SH-SY5Y (cell line): ENCODE data around the gene OR52E6.

Source experiments
- GATA2 ChIP-seq: IDR thresholded peaks from 2 replicates; pipeline ENCODE4 v1.6.1; 2011; ENCODE audit warnings: mild to moderate bottlenecking, low read depth, low read length
- GATA3 ChIP-seq: IDR thresholded peaks from 2 replicates; pipeline ENCODE4 v1.6.1; 2011; ENCODE audit warnings: low read depth, mild to moderate bottlenecking, low read length, moderate library complexity

The OR52E6 gene

DNA sequence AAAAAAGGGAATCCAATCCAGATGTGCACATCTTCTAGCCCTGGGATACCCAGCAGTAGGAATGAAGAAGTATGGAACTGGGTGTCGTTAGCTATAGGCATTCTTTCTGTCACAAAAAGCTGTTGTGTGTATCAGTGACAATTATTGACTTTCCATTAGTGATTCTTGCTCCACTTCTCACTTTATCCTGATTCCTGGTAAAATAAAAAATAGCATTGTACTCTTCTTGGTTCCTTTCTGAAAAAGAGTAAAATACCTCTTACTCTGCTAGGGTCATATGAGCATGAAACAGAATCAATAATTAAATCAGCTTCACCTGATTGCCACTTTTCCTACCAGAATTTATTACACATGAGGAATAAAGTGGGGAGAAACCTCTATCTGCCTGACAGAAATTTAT is at the start of gene OR52E6:
OR52E6 (minus strand) TSS at position 101 of the 400 bp plus-strand sequence; CDS start at position 101, 0 bp downstream.
- TF ChIP-seq GATA3 (no peak), GATA2 (no peak)

DNA sequence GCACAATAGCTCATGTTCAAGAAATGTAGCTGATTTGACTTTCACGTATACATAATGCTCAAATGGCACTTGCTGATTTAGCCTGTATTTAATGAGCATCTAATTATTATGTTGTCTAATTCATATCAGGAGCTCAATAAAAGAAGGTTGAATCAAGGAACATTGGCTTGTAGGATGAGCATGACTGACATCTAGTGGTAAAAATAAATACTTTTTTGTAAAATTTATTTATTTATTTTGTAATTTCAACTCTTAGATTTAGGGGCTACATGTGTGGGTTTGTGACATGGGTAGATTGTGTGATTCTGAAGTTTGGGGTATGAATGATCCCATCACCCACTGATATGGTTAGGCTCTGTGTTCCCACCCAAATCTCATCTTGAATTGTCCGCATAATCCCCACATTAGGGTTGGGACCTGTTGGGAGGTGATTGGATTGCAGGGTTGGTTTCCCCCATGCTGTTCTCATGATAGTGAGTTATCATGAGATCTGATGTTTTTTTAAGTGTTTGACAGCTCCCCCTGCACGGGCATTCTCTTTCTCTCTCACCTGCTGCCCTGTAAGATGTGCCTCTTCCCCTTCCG is 49.6 kb upstream of the OR52E6 start:
- TF ChIP-seq GATA3 (no peak), GATA2 (no peak)

DNA sequence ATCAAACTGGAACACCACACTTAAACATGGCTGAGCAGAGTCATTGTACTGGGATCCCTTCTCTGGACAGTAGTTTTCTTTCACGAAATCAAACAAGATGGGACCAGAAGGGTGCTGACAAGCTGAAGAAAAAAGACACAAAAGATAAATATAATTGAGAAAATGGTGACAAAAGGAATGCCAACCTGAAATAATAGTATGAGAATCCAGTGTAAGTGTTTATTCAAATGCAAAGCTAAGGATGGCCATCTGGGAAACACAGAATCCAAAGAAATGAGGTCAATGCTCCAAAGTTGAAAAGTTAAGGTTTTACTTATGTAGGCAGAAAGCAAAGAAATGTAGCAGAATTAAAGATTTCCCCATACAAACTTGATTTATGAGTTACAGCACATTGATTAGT is 46.0 kb upstream of the OR52E6 start:
- no peak for TF ChIP-seq GATA2
- no peak for TF ChIP-seq GATA3

DNA sequence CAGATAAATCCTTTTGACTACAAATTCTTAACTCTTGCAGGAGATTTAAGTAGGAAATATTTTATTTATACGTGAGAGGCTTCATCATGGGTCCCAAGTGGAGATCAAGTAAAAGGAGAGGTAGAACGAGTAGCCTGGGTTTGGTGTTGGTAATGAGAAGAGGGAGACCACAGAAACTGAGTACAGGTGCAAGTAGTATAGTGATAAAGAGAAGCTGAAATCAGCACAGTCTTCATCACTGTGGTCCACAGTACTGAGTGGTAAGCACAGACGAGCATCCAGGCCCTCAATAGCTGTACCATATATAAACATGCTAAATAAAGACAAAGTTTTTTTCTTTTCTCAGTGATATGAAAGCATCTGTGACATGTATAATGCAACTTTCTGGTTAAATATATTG is 45.5 kb upstream of the OR52E6 start:
- no peak for TF ChIP-seq GATA3
- no peak for TF ChIP-seq GATA2

DNA sequence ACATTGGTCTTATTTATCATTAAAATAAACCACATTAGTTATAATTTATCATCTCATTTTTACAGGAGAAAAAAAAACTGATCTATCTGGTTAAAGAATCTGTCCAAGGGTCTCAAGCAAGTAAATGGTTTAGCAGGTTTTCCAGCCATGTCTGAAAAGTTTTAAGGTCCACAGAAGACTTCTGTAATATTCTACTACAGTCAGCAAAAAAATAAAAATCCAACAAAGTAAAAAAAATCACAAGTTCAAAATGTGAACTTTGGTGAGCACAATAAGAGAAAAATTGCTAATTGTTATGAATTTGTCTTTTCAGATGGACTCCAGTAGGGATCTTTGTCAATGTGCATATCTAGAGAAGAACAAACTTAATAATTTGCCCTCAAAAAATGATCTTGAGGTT is 40.1 kb upstream of the OR52E6 start:
- TF ChIP-seq GATA2 (no peak), GATA3 (no peak)

DNA sequence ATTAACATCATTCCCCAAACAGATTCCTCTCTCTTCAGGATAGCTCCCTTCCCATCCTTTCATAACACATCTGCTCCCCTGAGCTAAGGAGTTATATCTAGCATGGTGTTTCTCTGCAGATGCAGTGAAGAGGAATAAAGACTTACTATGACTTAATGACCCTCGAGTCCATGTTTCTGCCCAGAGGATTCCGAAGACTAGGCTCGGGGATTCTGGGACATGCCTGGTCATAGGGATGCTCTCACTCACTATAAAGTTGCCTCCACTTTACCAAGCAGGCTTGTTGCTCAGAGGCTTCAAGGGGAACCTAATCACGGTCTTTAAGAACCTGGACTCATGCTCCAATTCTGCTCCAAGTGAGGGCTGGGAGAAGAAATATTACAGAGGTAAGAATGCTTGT is 38.6 kb upstream of the OR52E6 start, which contains the start of gene OR52E4:
OR52E4 (plus strand) TSS at position 301 of the 400 bp plus-strand sequence. CDS start 3,664 bp downstream, outside the sequence.
- TF ChIP-seq GATA3 (no peak), GATA2 (no peak)

DNA sequence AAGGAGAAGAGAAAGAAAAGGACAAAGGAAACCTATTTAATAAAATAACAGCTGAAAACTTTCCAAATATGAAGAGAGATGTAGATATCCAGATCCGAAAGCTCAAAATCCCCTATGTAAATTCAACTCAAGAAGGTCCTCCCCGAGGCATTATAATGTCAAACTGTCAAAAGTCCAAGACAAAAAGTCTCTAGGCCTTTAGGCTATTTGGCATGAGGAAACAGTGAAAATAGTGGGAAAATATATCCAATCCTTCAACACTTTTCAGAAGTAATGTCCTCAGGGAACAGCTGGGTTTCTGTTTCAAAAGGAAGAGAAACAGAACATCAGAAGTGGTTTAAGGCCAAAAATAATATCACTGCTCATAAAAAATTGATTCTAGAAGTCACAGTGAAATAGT is 36.9 kb upstream of the OR52E6 start:
- TF ChIP-seq GATA3 (no peak), GATA2 (no peak)

DNA sequence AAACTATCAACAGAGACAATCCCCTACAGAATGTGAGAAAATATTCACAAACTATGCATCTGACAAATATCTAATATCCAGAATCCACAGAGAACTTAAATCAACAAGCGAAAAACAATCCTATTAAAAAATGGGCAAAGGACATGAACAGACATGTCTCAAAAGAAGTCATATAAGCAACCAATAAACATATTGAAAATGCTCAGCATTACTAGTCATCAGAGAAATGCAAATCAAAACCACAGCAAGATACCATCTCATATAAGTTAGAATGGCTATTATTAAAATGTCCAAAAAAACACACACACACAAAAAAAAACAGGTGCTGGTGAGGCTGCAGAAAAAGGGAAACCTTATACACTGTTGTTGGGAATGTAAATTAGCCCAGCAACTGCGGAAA is 24.1 kb upstream of the OR52E6 start:
- no peak for TF ChIP-seq GATA2
- TF ChIP-seq GATA3 = no peak

DNA sequence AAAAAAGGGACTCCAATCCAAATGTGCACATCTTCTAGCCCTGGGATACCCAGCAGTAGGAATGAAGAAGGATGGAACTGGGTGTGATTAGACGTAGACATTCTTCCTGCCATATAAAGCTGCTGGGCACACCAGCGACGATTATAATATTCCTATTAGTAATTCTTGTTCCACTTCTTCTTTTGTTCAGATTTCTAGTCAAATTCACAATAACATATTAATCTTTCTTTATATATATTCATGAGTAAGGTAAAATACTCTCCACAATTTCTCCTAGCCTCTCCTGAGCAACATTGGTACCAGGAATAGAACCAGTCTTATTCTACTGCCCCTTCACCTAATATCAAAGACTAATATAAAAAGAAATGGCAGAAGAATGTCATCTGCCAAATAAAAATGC is 15.9 kb upstream of the OR52E6 start, which contains the start of gene OR52E8:
OR52E8 (minus strand) TSS at position 101 of the 400 bp plus-strand sequence; CDS start at position 101, 0 bp downstream.
- TF ChIP-seq GATA2 (no peak), GATA3 (no peak)

DNA sequence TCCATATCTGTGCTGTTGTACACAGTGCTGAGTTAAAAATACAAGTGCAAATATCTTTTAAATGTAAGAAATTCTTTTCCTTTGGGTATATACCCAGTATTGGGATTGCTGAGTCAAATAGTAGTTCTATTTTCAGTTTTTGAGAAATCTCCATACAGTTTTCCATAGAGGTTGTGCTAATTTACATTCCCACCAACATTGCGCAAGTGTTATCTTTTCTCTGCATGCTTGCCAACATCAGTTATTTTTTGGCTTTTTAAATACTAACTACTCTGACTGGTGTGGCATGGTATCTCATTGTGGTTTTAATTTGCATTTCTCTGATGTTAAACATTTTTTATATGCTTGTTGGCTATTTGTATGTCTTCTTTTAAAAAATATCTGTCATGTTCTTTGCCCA is 9.3 kb upstream of the OR52E6 start:
- TF ChIP-seq GATA3 (no peak), GATA2 (no peak)

DNA sequence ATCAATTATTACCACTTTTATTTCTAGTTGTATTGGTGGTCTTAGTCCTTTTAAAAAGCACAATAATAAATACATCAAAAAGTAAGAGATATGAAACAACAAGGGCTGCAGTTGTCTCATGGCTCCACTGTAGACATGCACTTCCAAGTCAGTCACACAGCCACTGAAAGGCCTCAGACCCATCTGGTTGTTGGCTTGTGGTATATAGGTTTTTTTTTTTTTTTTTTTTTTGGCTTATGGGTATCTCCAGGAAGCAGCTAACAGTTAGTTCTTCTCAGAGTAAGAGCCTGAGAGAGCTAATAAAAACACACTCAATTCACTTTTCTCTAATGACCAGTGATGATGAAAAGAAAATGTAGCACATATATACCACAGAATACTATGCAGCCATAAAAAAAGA is 6.0 kb upstream of the OR52E6 start:
- TF ChIP-seq GATA3 (no peak), GATA2 (no peak)

DNA sequence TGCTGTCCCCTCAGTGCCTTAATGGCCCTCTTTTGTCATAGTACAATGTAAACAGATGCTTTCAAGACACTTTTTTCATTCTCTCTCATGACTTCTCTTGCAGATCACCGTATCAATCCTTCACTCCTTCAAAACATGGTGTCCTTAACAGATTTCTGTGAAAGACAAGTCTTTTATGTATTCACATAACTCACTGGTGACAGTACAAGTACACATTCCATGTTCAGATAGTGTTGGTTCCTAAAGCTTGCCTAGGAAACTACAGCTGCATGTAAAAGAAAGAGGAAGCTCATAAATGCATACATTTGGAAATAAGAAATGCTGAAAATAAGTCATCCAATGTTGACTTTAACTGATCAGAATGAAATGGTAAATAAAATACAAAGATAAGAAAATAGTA is 5.0 kb upstream of the OR52E6 start:
- TF ChIP-seq GATA2 (no peak), GATA3 (no peak)

DNA sequence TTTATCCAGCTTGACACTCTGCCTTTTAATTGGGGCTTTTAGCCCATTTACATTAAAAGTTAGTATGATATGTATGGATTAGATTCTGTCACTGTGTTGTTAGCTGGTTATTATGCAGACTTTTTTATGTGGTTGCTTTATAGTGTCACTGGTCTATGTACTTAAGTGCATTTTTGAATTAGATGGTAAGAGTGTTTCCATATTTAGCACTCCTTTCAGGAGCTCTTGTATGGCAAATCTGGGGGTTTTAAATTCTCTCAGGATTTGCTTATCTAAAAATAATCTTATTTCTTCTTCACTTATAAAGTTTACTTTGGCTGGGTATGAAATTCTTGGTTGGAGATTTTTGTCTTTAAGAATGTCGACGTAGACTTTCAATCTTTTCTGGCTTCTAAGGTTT is 4.0 kb downstream of the OR52E6 start:
- no peak for TF ChIP-seq GATA2
- TF ChIP-seq GATA3 = no peak

DNA sequence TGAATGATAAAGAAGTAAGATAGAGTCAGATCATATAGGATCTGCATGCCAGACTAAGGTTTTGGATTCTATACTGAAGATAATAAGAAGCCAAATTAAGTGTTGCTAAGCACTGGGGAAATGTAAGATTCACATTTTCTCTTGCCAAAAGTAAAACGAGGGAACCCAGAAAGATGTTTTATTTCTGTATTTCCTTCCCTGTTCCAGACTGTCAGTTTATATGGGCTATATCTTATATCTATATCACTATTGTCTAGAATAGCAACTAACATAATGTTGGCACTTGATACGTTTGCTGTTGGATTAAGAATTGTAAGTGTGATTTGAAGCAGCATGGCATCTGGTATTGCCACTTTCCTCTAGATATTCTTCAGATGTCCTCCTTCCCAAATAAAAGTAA is 8.3 kb downstream of the OR52E6 start:
- TF ChIP-seq GATA2 (no peak), GATA3 (no peak)

DNA sequence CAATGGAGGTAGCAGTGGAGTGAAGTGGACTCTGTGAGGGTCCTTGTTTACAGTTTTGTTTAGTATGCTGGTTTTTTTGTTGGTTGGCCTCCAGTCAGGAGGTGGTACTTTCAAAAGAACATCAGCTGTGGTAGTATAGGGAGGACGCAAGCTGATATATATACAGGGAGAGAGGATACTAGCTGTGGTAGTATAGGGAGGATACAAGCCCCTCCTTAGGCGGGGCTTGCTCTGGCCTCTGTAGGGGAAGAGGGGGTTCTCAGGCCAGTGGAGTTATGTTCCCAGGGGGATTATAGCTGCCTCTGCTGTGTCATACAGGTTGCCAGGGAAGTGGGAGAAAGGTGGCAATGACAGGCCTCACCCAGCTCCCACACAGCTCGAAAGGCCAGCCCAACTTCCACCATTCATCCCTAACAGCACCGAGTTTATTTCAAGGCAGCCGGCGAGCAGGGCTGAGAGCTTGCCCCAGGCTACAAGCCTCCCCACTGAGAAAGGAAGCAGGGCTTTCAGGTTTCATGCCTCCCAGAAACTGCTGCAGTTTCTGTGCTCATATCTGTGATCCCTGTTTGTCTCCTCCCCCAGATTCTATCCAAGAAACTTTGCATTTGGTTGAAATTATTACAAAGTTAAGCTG is 10.4 kb downstream of the OR52E6 start:
- no peak for TF ChIP-seq GATA2
- TF ChIP-seq GATA3 = no peak
